Right atrium auricular region (tissue), 2 donors: ENCODE data around the gene ANTXR2. TPM values are rescaled to one million over a fixed set of nuclear protein-coding genes. Genes with fewer than 3 reads are reported as not detected.

Experiments
- DNase-seq: peaks from one replicate; pipeline ENCODE4 v3.0.0-alpha.2; 2019; ENCODE audit warnings: low spot score
- H3K27ac ChIP-seq, 2 donors: fragments of 200-600 bp; sonication (generic); 1 replicate in 1 of 2; 2 replicates in 1 of 2; pipeline ENCODE4 v1.5.1; 2016 to 2019
- H3K27me3 ChIP-seq, 2 donors: fragments of 200-600 bp; sonication (generic); one replicate each; pipeline versions ENCODE4 v1.5.1 to v1.6.0; 2017 to 2019
- H3K36me3 ChIP-seq: fragments of 200-600 bp; sonication (generic); one replicate; pipeline ENCODE4 v1.5.1; 2016
- H3K4me1 ChIP-seq, 2 donors: fragments of 200-600 bp; sonication (generic); one replicate each; pipeline versions ENCODE4 v1.5.1 to v1.6.0; 2017 to 2019
- H3K4me3 ChIP-seq, 2 donors: fragments of 200-600 bp; sonication (generic); 1 replicate in 1 of 2; 2 replicates in 1 of 2; pipeline ENCODE4 v1.5.1; 2017 to 2019; ENCODE audit warnings: mild to moderate bottlenecking in 1 of 2, moderate library complexity in 1 of 2
- H3K9me3 ChIP-seq, 2 donors: fragments of 200-600 bp; sonication (generic); one replicate each; pipeline ENCODE4 v1.5.1; 2019
- total RNA-seq, 2 donors: library from RNA; depleted of rRNA; stranded (reverse); fragments of >200 nt; gene quantifications; one replicate each; pipeline ENCODE4 v1.1.0, GENCODE V29; 2016
- TF ChIP-seq, protein P1 (sequence below), 2 donors: fragments of 200-600 bp; sonication (generic); IDR thresholded peaks; one replicate each; pipeline ENCODE4 v1.5.1; 2019; ENCODE audit warnings: antibody characterized with exemption in 2 of 2

The ANTXR2 gene
- total RNA-seq, 2 donors from 2014 or later: 24.5 to 32.8 TPM

DNA sequence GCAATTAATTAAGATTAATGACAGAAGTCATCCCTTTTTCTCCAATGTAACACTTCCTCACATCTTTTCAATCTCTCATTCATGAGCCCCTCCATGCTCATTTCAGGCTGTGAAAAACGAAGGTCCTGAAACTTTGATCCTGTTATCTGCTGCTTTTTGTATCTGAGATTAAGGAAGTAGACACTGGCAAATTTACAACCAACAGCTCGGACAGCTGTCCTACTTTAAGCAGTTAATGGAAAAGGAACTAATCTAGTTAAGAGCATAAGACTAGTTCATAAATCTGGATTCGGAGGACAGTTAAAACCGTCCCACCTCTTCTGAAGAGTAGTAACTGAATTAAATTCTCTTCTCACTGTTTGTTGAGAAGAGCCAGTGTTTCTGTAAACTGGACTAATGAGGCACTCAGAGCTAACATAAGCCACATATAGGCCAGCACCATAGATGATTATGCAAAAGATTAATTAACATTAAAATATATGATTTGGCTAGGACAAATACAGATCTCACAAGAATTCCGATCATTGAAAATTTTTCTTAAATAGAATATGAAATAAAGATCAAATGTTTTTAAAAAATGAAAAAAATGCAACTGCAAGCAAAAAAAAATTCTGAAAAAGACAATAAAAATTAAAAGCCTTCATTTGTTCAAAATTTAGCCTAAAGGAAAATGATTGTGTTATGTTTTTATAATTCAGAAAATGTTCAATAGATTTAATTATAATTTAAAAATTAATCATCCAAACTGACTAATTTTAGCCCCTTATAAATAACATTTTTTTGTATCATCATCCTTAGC is 114.4 kb downstream of the ANTXR2 start:
- Histone ChIP-seq H3K4me1 (no peaks in the 10 kb centered on the region), H3K27ac (no peak overlapping the region), H3K9me3 (no peaks in the 10 kb centered on the region), H3K27me3 (no peaks in the 10 kb centered on the region), H3K36me3 (no peaks in the 10 kb centered on the region), H3K4me3 (no peak overlapping the region)
- TF ChIP-seq, protein P1, sequence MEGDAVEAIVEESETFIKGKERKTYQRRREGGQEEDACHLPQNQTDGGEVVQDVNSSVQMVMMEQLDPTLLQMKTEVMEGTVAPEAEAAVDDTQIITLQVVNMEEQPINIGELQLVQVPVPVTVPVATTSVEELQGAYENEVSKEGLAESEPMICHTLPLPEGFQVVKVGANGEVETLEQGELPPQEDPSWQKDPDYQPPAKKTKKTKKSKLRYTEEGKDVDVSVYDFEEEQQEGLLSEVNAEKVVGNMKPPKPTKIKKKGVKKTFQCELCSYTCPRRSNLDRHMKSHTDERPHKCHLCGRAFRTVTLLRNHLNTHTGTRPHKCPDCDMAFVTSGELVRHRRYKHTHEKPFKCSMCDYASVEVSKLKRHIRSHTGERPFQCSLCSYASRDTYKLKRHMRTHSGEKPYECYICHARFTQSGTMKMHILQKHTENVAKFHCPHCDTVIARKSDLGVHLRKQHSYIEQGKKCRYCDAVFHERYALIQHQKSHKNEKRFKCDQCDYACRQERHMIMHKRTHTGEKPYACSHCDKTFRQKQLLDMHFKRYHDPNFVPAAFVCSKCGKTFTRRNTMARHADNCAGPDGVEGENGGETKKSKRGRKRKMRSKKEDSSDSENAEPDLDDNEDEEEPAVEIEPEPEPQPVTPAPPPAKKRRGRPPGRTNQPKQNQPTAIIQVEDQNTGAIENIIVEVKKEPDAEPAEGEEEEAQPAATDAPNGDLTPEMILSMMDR (IDR thresholded peaks at IDR 0.05): no peak
- no peak for DNase-seq

DNA sequence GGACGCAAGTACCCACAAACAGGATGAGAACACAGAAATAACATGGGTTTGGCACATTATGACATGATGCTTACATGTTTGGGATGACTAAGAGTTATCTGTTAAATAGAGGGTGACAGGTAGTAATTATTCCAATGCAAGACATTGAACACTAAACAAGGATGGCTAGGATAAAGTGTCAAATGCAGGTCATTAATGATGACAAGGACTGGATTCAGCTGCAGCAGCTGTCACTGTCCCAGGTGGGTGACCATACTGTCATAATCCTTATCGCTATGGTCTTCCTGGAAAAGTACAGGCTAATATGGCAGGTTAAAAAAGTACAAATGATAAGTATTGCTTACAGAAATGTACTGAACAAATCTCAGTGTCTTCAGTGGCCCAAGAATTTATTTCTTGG is 123.9 kb downstream of the ANTXR2 start:
- Histone ChIP-seq H3K4me1 (no peaks in the 10 kb centered on the region), H3K9me3 (no peaks in the 10 kb centered on the region), H3K36me3 (no peaks in the 10 kb centered on the region), H3K27me3 (no peaks in the 10 kb centered on the region), H3K4me3 (no peak overlapping the region), H3K27ac (no peak overlapping the region)
- no peak for DNase-seq
- TF ChIP-seq, protein P1 (IDR thresholded peaks at IDR 0.05): no peak

DNA sequence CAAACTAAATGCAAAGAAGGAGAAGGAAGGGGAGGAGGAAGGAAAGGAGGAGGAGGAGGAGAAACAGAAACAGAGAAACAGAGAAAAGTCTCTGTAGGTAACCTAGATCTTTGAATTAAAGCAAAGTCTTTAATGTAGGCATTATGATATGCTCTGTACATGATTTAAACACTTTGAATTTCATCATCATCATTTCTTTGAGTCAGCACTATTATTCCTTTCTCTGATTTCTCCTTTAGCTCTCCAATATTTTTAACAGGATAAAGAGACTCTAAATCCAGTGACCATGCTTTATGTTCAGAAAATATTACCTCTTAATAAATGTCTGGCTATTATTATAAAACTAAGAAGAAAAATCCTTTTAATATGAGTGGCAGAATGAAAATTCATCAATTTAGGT is 124.3 kb downstream of the ANTXR2 start:
- TF ChIP-seq, protein P1 (IDR thresholded peaks at IDR 0.05): no peak
- no peaks in the 10 kb centered on the region for H3K36me3 ChIP-seq

DNA sequence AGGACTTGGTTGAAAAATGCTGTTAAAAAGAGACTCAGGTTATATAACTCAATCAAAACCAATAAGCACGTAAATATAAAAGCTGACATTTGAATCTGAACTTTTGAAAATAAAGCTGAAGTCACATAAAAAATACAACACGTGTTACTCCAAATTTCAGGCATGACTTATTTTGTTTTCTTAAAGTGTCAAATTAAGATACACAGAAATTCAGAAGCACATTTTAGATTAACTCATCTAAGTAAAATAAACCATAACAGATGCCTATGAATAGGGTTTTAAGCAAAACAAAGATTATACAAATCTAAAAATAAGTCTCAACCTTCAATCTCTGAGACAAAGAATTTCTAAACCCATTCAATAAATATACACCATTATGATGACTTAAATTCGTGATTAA is 124.8 kb downstream of the ANTXR2 start:
- no peaks in the 10 kb centered on the region for H3K4me1 ChIP-seq
- H3K9me3 ChIP-seq: no peaks in the 10 kb centered on the region
- DNase-seq: no peak
- H3K36me3 ChIP-seq: no peaks in the 10 kb centered on the region
- no peak overlapping the region for H3K27ac ChIP-seq
- no peak overlapping the region for H3K4me3 ChIP-seq
- TF ChIP-seq, protein P1 (IDR thresholded peaks at IDR 0.05): no peak
- no peaks in the 10 kb centered on the region for H3K27me3 ChIP-seq

More for the DNA sequence above, 124.3 kb downstream of the ANTXR2 start:
- Histone ChIP-seq H3K9me3 (no peaks in the 10 kb centered on the region), H3K4me1 (no peaks in the 10 kb centered on the region), H3K27me3 (no peaks in the 10 kb centered on the region), H3K27ac (no peak overlapping the region), H3K4me3 (no peak overlapping the region)
- DNase-seq: no peak

DNA sequence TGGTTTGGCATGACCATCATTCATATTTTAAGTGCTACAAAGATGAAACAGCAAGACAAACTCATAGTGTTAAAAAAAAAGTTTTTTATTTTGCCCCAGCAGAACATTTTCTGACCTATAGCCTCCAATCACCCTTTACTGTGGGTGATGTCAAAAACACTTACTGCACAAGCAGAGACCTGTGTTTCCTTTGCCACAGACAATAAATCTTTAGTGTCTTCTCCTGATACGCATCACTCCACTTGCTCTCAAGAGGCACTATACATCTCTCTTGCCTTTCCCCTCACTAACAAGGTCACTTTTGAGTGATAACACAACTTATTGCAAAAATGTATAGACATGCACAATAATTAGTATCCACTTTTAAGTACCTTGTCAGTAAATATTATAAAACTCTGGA is 125.6 kb downstream of the ANTXR2 start:
- TF ChIP-seq, protein P1 (IDR thresholded peaks at IDR 0.05): no peak
- no peaks in the 10 kb centered on the region for H3K36me3 ChIP-seq
- no peak for DNase-seq
- no peak overlapping the region for H3K4me3 ChIP-seq
- H3K4me1 ChIP-seq: no peaks in the 10 kb centered on the region
- no peak overlapping the region for H3K27ac ChIP-seq
- no peaks in the 10 kb centered on the region for H3K9me3 ChIP-seq
- no peaks in the 10 kb centered on the region for H3K27me3 ChIP-seq

DNA sequence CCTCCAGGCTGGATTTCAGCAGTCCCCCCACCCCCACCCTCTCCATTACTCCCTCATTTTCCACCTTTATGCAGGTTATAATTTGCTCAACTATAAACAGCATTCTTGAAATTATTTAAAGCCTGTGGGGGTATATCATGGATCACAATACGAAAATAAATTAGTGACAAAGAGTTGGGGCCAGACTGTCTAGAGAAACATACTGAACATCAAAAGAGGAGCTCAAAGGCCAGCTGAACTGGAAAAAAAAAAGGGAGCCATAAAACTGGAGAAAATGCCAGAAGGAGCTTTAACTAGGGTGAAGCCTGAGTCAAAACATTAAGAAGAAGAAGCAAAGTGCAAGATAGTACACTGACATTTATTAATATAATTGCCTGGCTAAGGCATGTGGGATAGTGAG is 137.8 kb downstream of the ANTXR2 start:
- Histone ChIP-seq H3K36me3 (no peaks in the 10 kb centered on the region), H3K27ac (no peak overlapping the region), H3K4me3 (no peak overlapping the region), H3K27me3 (no peaks in the 10 kb centered on the region), H3K9me3 (no peaks in the 10 kb centered on the region), H3K4me1 (no peaks in the 10 kb centered on the region)
- no peak for DNase-seq
- TF ChIP-seq, protein P1 (IDR thresholded peaks at IDR 0.05): no peak
